Measurements from ENCODE around the gene ZNF366.
"Not testable (repeated sequence)": the region's sequence is repeated elsewhere in the genome, so short reads cannot be mapped to it uniquely, and the experiment has no call there.

Gene ZNF366

GRCh38 chr5:72404771-72405170 is 102.4 kb downstream of the ZNF366 start:
- not testable (repeated sequence) for DNase-seq (ENCODE audit: low read depth)

DNA sequence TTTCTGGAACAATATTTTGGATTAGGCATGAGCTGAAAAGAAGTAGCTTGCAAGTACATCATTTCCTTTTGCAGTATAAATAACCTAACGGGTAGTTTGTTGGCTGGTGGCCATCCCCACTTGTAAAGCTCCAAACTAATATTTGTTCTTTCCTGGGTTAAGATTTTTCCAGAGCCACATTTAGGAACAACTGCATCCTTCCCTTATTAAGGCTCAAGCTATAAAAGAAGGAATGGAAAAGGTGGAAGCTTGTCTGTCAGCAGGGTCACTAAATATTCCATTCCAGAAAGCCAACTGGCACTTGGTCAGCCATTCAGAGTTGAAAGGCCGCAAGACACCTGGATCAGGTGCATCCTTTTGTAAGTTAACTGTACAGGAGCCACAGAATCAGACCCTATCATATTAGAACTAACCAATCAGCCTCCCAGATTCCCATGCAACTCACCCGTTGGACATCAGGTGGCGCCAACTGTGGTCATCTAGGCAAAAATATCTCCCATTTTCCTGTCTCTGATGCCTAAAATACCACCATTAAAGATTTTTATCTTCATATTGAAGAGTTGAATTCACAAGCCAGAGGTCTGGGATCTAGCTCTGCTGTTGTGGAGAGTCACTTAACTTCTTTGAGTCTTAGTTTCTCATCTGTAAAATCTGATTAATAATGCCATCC is 104.1 kb downstream of the ZNF366 start:
- no peak for DNase-seq (ENCODE audit: low read depth)

DNA sequence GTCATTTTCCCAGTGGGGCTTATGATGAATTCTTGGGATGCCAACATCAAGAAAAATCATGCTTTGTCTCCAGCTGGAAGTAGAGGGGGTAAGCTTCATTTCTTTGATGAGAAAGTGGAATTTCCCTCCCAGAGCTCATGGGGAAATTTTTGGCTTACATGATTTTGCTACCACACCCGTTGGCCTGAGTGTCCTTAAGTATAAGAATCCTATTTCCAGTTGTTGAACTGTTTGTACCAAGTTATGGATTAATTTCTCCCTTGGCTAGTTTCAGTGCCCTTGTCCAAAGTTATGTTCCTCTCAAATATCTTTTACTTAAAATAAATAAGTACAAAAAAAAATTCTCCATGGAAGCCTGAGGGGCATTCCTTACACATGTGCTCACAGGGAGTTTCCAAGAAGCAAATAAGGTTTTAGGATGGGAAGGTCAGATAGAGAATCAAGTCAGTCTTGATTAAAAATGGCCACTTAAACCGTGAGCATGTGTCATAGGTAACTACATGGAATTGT is 104.8 kb downstream of the ZNF366 start:
- no peak for DNase-seq (ENCODE audit: low read depth)

- no peak for DNase-seq (ENCODE audit: low read depth)
Measured at GRCh38 chr5:72400950-72401349, 106.3 kb downstream of the ZNF366 start.

GRCh38 chr5:72397836-72398235 is 109.4 kb downstream of the ZNF366 start:
- no peak for DNase-seq (ENCODE audit: low read depth)

DNA sequence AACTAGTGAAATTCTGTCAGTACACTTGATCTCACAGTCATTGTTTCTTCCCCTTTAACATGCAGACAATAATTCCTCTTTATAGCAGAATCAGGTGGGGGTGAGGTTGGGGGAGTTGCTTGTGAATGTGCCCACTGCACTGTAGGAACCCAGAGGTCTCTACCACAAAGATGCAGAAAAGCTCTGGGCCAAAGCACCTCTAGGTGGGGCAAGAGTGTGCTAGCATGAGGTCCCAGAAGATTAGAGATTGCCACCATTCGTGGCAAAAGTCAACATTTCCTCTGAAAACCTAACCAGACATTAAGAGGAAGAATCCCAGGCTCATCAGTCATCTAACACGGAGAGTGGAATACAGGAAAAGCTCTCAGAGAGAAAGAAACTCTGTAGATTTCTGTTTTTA is 112.5 kb downstream of the ZNF366 start:
- DNase-seq (ENCODE audit: low read depth), result no peak

- no peak for DNase-seq (ENCODE audit: low read depth)
Measured at GRCh38 chr5:72393052-72393451, 114.2 kb downstream of the ZNF366 start.

All from activated gamma-delta T cell treated with anti-CD3 and anti-CD28 coated beads, Interleukin-2, amount 50 U/mL, for 16 hours (primary cell).